ENCODE data around the gene HID1. TPM values are rescaled to one million over a fixed set of nuclear protein-coding genes. Genes with fewer than 3 reads are reported as not detected.

Gene HID1
- total and polyA plus RNA-seq, 9 of the 15 experiments (the other 6 are each of a cell fraction or from before 2014, with no cell fraction given) = 0.14 to 2.1 (median 0.54) TPM; not detected in 2

- TF ChIP-seq HMGN3 (IDR thresholded peaks at IDR 0.05; ENCODE audit: borderline replicate concordance, extremely low read depth, insufficient read length, low read depth, low read length) (no peak), MCM2 (IDR thresholded peaks at IDR 0.05; ENCODE audit: low read depth) (no peak), MAX (CRISPR knock-in tag; IDR thresholded peaks at IDR 0.05) (0 out of 2 replicates have a peak, but pooled peaks have one; percentile 19), ATF7 (IDR thresholded peaks at IDR 0.05) (no peak), SRSF7 (optimal IDR thresholded peaks at IDR 0.05; ENCODE audit: low read depth, low read length) (no peak), CGGBP1 (CRISPR knock-in tag; IDR thresholded peaks at IDR 0.05) (no peak)
- TF ChIP-seq, protein P1, sequence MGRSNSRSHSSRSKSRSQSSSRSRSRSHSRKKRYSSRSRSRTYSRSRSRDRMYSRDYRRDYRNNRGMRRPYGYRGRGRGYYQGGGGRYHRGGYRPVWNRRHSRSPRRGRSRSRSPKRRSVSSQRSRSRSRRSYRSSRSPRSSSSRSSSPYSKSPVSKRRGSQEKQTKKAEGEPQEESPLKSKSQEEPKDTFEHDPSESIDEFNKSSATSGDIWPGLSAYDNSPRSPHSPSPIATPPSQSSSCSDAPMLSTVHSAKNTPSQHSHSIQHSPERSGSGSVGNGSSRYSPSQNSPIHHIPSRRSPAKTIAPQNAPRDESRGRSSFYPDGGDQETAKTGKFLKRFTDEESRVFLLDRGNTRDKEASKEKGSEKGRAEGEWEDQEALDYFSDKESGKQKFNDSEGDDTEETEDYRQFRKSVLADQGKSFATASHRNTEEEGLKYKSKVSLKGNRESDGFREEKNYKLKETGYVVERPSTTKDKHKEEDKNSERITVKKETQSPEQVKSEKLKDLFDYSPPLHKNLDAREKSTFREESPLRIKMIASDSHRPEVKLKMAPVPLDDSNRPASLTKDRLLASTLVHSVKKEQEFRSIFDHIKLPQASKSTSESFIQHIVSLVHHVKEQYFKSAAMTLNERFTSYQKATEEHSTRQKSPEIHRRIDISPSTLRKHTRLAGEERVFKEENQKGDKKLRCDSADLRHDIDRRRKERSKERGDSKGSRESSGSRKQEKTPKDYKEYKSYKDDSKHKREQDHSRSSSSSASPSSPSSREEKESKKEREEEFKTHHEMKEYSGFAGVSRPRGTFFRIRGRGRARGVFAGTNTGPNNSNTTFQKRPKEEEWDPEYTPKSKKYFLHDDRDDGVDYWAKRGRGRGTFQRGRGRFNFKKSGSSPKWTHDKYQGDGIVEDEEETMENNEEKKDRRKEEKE (IDR thresholded peaks at IDR 0.05; ENCODE audit: borderline replicate concordance in 1 of 2, control insufficient read depth in 1 of 2, low read depth in 2 of 2, low read length in 1 of 2) = no peak
- TF ChIP-seq, protein P2, sequence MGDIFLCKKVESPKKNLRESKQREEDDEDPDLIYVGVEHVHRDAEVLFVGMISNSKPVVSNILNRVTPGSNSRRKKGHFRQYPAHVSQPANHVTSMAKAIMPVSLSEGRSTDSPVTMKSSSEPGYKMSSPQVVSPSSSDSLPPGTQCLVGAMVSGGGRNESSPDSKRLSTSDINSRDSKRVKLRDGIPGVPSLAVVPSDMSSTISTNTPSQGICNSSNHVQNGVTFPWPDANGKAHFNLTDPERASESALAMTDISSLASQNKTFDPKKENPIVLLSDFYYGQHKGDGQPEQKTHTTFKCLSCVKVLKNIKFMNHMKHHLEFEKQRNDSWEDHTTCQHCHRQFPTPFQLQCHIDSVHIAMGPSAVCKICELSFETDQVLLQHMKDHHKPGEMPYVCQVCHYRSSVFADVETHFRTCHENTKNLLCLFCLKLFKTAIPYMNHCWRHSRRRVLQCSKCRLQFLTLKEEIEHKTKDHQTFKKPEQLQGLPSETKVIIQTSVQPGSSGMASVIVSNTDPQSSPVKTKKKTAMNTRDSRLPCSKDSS (IDR thresholded peaks at IDR 0.05; ENCODE audit: low read depth, partially characterized antibody) = no peak
These were observed 12.6 kb downstream of the HID1 start (continued) for GRCh38 chr17:74959826-74960515.
